ENCODE results near the gene STRBP. TPM values are rescaled to one million over a fixed set of nuclear protein-coding genes. Genes with fewer than 3 reads are reported as not detected.

STRBP gene
- total RNA-seq, 1 experiment from 2014 or later = 18.4 TPM

Other genes with a start within 250 kb of the STRBP start
- 0.44 TPM in 1 of 2 replicates, not detected in the other for gene GPR21, start 234.9 kb downstream of the STRBP start, total RNA-seq (2014; rRNA removed; shearing (Covaris generic))
- gene CRB2, start 87.6 kb upstream of the STRBP start, total RNA-seq (2014; rRNA removed; shearing (Covaris generic)) = 0.78 and 0.94 TPM in 2 replicates